ENCODE measurements around the gene CRIP1.
A peak's percentile ranks its signal among the peaks of the same experiment; 100 is the strongest.

CRIP1 gene

DNA sequence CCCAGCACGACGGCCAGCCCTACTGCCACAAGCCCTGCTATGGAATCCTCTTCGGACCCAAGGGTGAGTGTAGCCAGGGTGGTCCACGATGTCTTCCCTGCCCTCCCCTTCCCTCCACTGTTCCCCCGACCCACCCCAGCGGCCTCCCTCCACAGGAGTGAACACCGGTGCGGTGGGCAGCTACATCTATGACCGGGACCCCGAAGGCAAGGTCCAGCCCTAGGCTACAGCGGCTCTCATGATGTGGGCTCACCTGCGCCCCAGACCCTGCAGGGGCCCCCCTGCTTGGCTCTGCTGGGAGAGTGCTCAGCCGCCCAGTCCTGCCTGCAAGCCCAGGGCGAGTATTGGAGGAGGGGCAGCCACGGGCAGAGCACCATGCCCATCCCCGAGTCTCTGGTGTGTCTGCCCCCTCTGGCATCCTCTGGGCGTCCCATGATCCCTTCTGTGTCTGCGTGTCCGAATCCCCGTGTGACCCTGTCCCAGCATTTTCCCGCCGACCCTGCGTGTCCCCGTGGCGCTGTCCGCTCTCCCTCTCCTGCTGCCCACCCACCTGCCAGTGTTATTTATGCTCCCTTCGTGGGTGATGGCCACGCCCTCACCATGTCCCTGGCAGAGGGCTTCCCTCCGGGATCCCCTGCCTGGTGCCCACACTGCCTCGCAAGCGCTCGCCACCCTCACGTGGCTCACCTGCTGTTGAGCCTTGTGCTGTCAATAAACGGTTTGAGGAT lies 7.1 kb upstream of the CRIP1 start:
- DNase-seq (ENCODE audit: extremely low spot score, insufficient read length, low read depth) (no peak), FAIRE-seq (no peak)

DNA sequence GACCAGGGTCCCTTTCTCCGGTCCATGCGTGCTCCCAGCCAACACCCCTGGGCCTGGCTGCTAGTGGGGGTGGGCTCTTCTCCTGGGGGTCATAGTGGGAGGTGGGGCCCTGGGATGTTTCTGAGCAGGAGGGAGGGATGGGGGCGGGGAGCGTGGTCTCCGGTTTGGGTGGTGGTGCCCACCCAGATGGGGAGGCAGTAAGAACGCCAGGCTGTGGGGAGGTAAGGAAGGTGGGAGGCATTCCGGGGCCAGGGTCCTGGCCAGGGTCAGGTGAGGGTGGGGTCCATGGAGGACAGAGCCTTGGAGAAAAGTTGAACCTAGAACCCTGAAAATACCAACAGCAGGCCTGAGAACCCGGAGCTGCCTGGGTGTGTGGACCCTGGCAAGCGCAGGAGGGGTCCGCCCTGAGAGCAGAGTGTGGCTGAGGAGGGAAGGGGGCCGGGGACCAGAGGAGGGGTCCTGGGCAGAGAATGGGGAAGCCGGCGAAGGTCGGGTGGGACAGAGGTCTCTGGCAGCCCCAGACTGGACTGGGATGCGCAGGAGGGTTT lies 6.4 kb upstream of the CRIP1 start:
- no peak for FAIRE-seq
- DNase-seq (ENCODE audit: extremely low spot score, insufficient read length, low read depth), result no peak

DNA sequence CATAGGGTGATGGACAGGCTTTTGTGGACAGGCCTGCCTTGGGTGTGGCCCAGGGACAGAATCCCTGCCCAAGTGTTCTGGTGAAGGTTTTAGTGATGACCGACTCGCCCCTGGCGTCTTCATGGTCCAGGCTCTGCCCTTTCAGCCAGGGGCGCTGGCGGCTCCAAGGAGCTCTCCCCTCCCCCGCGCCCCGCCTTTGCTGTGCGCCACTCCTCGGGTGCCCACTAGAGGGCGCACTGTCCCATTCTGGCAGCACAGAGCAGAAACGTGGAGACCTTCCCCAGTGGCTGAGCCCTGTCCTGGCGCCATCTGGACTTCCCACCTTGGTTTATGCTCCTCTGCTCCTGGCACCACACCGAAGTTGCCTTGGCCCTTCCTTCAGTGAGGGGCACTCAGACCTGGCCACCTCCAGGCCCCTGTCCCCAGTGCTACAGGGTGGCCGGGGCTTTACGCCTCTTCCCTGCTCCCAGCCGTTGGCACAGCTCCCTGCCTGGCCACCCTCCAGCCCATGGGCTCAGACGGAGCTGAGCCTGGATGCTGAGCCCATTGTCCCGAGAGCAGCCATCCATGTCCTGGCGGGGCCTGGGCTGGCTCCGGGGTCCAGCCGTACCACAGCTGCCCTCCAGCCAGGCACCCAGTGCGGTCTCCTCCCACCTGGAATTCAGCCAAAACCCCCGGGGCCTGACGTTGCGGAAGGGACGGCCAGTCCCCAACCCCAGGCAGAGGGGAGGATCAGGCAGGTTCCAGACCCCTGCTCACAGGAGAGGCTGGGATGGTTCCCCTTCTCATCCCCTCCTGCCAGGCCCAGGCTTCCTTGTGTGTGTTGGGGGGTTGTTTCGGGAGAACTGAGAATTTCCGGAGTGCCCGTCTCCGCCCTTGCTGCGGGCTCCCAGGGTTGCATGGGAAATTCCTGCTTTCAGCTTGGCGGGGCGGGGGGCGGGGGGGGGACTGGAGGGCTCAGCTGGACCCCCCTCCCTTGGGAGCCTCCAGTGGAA lies 5.6 kb upstream of the CRIP1 start:
- FAIRE-seq, result peak; percentile 93
- DNase-seq (ENCODE audit: extremely low spot score, insufficient read length, low read depth), result peak; percentile 86

DNA sequence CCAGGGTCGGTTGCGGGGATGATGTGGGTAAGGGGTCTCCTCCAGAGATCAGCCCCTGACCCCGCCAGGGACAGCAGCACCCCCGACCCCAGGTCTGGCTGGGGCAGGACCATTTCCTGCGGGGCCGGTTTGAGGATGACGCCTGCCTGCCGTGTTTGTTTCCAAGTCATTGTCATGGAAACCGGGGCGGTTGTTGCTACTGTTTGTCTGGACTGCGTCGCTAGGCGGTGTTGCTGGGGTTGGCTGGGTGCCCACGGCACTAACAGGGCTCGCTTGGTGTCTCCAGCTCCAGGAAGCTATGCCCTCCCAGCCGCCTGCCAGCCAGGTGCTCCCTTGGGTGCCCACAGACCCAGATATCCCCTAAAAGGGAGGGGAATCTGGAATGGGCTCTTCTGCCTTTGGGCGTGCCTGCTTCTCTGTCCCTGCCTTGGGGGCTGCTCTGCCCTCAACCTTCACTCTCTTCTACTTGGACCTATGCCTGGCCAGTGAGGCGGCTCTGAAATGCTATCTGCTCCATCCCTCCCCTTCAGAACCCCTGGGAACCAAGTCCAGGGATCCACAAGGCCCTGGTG lies 4.7 kb upstream of the CRIP1 start:
- peak; percentile 96 for FAIRE-seq
- DNase-seq (ENCODE audit: extremely low spot score, insufficient read length, low read depth), result peak; percentile 90

DNA sequence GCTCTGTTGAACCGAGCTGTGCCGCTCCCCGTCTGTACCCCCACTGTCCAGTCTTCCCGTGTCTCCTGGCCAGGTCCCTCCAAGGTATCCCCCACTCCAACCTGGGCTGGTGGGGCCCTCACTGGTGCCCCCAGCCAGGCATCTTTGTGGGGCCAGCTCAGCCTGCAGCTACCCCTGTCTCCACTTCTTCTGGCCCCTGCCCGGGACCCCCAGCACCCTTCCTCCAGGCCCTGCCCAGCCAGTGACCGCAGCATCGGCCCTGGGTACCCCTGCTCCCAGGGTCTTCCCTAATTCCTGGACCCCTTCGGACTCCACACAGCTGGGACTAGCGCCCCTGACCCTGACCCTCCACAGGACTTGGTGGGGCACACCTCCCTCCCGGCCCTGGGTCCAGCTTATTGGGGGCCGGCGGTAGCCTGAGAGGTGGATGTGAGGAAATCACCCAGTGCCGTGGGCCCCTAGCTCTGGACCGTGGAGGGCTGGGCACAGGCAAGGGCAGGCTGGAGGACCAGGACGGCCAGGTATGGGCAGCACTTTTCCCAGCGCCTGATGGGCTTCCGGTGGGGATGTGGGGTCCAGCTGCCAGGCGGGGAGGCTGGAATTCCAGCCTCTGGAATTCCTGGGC lies 4.1 kb upstream of the CRIP1 start:
- DNase-seq (ENCODE audit: extremely low spot score, insufficient read length, low read depth) (no peak), FAIRE-seq (no peak)

DNA sequence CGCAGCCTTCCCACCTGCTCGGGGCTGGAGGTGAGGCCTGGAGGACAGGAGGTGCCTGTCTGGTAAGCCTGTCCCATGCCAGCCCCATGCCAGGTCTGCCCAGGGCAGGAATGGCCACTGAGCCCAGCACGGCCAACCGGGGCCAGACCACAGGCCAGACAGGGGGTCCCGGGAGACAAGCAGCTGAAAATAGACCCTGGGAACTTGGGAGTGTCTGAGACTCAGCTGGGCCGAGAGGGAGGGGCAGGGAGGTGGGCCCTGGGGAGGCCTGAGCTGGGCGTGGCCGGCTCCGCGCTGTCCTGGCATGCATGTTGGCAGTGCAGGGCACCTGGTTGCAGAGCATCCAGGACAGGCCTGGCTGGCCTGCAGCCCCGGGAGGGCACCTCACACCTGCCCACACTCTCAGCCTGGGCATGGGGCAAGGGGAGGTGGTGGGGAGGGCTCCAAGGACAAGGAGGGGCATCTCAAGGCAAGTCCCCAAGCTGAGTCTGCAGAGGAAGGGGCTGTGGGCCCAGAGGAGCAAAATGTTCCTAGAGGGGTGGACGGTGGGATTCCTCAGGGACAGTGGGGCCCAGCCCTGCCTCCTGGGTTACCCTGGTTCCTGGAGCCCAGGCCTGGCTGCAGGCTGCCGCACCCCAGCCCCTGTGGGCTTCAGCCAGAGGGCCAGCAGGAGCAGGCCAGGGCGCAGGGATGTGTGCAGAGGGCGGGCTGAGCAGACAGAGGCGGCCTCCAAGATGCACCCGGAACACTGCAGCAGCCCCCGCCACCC lies 3.2 kb upstream of the CRIP1 start:
- no peak for DNase-seq (ENCODE audit: extremely low spot score, insufficient read length, low read depth)
- no peak for FAIRE-seq

DNA sequence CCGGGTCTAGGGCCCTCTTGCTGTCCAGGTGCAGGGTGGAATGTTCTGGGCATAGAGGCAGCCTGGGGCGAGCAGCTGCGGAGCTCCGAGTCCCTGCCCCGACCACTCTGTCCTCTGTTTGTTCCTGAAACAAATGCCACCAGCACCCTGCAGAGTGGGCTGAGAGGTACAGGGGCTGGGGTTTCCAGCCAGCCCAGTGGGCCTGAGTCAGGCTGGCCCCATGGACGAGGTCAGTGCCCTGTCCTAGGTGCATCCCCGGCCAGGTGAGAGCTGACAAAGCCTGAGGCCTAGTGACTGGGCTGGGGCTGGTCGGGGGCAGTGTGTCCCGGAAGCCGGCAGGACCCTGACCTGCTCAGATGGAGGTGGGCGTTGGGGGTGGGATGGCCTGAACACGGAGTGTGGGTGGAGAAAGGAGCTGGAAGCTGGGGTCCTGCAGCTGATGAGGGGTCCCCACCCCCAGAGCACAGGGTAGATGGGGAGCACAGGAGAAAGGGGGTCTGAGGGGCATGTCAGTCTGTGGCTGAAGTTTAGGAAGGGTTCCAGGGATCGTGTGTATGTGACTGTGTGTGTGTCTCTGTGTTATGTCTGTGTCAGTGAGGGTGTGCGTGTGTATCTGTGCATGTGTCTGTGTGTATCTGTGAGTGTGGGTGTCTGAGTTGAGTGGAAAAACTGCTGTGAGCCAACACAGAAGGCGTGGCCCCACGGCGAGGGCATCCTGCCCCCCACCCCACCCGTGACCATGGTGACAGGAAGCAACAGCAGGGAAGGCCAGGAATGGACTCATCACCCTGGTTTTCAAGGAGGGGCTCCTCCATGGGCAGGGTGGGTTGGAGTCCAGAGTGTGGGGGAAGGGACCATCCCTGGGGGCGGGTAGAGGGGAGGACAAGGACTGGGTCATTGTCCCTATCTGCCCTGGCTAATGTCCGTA lies 2.4 kb upstream of the CRIP1 start:
- DNase-seq (ENCODE audit: extremely low spot score, insufficient read length, low read depth), result no peak
- FAIRE-seq, result no peak

DNA sequence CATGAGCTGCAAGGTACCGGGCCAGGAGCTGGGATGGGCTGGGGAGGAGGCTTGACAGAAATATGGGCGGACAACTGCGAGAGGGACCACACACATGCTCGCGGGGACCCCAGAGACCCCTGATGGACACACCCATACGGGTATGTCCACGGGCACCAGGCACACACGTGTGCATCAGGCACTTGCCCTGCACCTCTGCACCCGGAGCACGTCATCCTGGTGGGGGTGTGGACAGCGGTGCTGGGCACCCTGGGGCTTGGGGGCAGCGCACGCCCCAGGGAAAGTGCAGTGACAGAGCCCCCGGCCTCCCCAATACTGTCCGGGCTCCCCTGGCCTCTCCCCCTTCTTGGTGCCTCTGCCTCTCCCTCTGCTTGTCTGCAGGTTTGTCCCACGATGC lies 1.7 kb upstream of the CRIP1 start:
- FAIRE-seq, result no peak
- no peak for DNase-seq (ENCODE audit: extremely low spot score, insufficient read length, low read depth)

DNA sequence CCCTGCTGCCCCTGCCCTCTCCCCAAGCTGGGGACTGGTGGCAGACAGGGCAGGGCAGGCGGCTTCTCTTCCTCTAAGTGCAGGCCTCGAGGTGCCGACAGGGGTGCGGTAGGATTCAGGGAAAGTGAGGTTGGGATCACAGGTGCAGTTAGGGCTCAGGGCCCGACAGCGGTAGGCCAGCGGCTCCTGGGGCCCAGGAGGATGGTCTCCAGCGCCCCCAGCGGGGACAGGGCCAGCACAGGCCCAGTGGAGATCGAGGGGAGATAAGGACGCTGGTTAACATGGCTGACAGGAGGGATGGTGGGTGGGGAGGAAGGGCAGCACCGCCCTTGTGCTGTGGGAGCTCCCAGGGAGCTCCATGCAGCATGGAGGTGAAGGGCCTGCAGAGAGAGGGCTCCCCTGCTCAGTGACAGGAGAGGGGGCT lies 935 bp upstream of the CRIP1 start:
- DNase-seq (ENCODE audit: extremely low spot score, insufficient read length, low read depth), result no peak
- peak; percentile 31 for FAIRE-seq

DNA sequence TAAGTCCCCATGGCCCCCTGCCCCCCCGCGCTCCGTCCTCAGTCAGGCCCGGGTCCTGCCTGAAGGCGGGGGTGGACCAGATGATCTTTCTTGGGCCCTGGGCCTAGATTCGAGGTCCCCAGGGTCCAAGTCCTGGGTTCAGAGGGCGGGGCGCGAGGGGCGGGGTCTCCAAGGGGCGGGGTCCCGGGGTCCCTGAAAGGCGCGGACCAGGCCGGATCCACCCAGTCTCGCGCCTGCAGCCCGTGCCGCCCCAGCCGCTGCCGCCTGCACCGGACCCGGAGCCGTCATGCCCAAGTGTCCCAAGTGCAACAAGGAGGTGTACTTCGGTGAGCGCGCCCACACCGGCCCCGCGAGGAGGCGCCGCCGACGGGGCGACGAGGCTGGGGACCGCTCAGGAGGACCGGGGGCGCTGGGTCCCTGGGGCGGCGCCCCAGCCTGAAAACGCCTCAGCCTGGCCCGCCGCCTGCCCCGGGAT lies 325 bp downstream of the CRIP1 start:
- DNase-seq (ENCODE audit: extremely low spot score, insufficient read length, low read depth) (no peak), FAIRE-seq (no peak)

DNA sequence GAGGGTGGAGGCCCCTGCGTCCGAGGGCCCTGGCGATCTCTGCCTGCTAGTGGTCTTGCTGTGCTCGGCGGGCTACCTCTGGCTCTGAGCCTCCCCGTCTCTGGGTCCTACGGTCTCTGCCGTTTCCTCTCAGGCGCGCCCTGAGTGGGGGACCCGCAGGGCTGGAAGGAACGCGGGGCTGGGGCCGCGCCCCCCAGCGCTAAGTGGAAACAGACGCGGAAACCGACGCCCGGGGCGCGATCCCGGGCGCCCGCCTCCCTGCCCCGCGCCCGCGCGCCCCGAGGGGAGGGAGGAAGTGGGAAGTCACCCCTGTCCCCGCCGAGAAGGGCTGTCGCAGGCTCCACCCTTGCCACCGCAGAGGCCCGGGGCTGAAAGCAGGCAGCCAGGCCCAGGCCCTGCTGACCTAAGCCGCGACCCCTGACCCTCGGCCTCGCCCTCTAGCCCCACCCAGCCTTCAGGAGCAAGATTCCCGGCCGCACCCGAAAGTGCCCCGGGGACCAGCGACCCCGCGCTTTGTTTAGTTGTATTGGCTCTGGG lies 831 bp downstream of the CRIP1 start:
- FAIRE-seq (peak; percentile 81), DNase-seq (ENCODE audit: extremely low spot score, insufficient read length, low read depth) (no peak)

DNA sequence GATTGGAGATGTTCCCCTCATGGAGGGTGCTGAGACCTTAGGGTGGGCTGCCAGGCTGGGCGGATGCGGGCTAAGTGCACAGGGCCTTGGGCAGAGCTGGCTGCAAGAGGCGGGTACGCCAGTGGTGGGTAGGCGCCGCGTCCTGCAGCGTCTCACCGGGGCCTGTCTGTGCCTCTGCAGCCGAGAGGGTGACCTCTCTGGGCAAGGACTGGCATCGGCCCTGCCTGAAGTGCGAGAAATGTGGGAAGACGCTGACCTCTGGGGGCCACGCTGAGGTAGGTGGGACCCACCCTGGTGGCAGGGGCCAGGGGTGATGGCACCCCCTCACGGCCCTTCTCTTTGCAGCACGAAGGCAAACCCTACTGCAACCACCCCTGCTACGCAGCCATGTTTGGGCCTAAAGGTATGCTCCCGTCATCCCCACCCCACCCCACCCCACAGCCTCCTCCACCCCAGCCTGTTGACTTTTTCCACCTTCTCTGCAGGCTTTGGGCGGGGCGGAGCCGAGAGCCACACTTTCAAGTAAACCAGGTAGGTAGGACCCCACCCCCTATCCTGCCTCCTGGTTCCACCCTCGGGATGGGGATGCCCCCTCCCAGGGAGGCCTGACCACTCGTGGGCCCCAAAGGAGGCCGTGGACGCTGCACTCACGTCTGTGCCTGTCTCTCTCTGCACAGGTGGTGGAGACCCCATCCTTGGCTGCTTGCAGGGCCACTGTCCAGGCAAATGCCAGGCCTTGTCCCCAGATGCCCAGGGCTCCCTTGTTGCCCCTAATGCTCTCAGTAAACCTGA lies 1.5 kb downstream of the CRIP1 start:
- FAIRE-seq, result no peak
- no peak for DNase-seq (ENCODE audit: extremely low spot score, insufficient read length, low read depth)

DNA sequence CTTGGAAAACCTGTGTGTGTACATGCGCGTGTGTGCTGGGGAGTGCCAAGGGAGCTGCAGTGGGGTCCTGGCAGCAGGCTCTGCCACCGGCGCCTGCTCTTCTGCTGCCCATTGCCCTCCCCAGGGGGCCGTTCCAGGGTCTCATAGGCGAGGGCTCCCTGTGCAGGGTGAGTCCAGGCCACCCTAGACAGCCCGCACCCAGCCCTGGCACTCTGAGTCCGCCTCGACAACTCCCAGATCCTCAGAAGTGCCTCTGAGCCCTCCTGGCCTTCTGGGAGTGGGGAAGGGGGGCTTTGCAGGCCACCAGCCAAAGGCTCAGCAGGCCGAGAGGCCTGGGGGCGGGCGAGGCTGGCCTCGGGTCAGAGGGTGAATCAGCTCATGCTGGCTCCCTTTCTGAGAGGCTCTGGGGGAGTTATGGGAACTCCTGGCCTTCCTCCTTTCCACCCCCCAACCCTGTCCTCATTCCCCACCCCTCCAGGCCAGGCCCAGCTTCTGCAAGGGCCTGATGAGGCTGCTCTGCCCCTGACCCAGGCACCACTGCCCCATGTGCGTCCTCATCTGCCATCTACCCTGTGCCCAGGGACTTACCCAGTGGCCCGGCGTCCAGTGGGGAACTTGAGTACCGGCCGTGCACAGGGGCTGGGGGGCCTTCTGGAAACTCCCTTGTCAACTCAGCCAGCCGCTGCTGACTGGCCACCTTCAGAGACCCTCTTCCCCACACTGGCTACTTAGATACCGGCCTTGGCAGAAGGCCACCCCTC lies 2.3 kb downstream of the CRIP1 start:
- no peak for FAIRE-seq
- no peak for DNase-seq (ENCODE audit: extremely low spot score, insufficient read length, low read depth)

DNA sequence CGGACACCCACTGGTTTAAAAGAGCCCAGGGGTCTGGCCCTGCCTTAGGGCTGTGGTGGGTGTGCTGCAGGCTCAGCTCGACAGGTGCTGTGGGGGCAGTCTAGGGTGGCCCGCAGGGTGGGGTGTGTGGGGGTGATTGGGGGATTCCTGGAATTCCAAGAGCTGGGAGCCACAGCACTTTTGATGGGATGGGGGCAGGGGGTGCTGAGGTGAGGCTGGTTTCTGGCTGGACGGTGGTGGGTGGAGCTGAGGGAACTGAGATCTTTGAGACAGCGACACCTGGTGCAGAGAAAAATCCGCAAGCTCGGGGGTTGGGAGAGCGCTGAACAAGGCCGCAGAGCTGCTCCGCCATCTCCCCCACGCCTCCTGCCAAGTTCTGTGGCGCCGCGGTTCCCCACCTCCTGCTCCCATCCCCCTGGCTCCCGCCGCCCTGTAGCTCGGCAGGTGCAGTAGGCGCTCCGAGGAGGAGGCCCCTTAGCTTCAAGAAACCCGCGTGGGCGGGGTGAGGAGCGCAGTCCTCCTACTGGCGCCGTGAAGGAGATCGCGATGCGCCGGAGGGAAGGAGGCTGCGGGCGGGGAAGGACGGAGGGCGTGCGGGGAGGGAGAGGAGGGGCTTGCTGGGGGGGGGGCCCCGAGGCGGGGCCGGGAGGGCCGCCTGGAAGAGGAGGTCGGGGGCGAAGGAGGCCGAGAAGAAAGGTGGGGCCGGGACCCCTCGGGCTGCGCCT lies 3.0 kb downstream of the CRIP1 start:
- no peak for DNase-seq (ENCODE audit: extremely low spot score, insufficient read length, low read depth)

DNA sequence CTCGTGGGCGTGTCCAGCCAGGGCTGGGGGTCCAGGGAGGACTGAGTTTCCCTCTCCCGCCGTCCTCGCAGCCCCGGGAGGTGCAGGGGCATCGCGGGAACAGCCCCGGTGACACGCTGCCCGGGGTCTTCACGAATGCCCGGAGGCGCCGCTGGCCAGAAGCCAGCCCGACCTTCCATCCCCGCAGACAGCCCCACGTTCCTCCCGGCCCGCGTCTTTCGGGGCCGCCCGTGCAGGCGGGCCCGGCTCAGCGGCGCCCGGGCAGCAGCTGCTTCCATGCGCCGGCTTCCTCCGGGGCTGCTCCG lies 3.5 kb downstream of the CRIP1 start:
- FAIRE-seq (no peak), DNase-seq (ENCODE audit: extremely low spot score, insufficient read length, low read depth) (no peak)

More for the DNA sequence above, 3.0 kb downstream of the CRIP1 start:
- FAIRE-seq, result peak; percentile 96

Measured in GM18507 (cell line).